ENCODE data around the gene ARAF. TPM values are rescaled to one million over a fixed set of nuclear protein-coding genes. Genes with fewer than 3 reads are reported as not detected.

Gene ARAF
- total RNA-seq, 1 donor from 2014 or later, result 90.1 TPM

GRCh38 chrX:47573341-47574075, 12.5 kb downstream of the ARAF start:
- no peaks in the 10 kb centered on the region for H3K27me3 ChIP-seq (ENCODE audit: low read depth)
- H3K9me3 ChIP-seq, result no peaks in the 10 kb centered on the region
- intact Hi-C loops (cut with DNase I), result no loop called here
- H3K4me1 ChIP-seq, result peaks cover 3% of the 10 kb centered on the region
- H3K4me3 ChIP-seq, result peak overlapping the region; percentile 27
- TF ChIP-seq CTCF (IDR thresholded peaks at IDR 0.05), result no peak
- peak overlapping the region; percentile 60 for H3K27ac ChIP-seq
- ATAC-seq (peak; percentile 8 to 38), DNase-seq (no peak)
- peaks cover 30% of the 10 kb centered on the region for H3K36me3 ChIP-seq

- peaks cover 24% of the 10 kb centered on the region for H3K36me3 ChIP-seq
- H3K4me1 ChIP-seq, result peaks cover 9% of the 10 kb centered on the region
- ATAC-seq, result peak; percentile 13 to 42
- intact Hi-C loops (cut with DNase I), result no loop called here
- no peak for DNase-seq
- H3K4me3 ChIP-seq, result peak overlapping the region; percentile 27
- no peaks in the 10 kb centered on the region for H3K9me3 ChIP-seq
- TF ChIP-seq CTCF (IDR thresholded peaks at IDR 0.05), result no peak
- H3K27ac ChIP-seq, result peak overlapping the region; percentile 60
- H3K27me3 ChIP-seq (ENCODE audit: low read depth), result no peaks in the 10 kb centered on the region
Measured at GRCh38 chrX:47574076-47574546, 13.1 kb downstream of the ARAF start.

DNA sequence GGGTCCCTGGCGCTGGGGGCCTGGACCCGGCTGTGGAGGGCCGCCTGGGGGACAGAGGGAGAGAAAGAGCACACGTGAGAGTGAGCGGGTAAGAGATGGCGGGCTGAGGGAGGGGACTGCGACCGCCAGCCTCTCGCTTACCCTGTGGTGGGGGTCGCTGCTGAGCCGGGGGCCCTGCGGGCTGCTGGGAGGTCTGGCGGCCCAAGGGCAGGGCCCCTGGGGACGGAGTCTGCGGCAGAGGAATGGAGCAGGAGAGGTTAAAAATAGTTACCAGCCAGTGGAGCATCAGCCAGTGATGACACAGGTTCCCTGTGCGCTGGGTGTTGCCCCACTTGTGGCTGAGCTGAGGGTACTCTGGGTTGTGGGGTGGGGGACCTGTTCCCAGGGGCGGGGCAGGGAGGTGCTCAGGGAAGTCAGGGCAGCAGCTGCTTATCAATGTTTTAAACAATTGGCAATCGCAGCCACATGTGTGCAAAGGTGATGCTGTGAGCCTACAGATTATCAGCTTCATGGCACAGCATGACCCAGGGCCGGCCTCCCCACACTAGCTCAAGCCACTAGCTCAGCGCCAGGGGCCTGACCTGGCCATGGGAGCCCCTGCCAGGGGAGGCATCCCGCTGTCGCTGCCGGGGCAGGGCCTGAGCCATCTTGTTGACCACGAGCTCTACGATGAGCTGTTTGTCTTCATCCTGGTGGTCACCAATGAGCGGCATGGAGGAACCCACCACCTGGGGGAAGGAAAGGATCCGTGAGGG, 13.7 kb downstream of the ARAF start:
- ATAC-seq (no peak), DNase-seq (no peak)
- peak overlapping the region; percentile 27 for H3K4me3 ChIP-seq
- H3K9me3 ChIP-seq, result no peaks in the 10 kb centered on the region
- no peak for TF ChIP-seq CTCF (IDR thresholded peaks at IDR 0.05)
- H3K27ac ChIP-seq, result peak overlapping the region; percentile 60
- peaks cover 17% of the 10 kb centered on the region for H3K36me3 ChIP-seq
- H3K27me3 ChIP-seq (ENCODE audit: low read depth), result no peaks in the 10 kb centered on the region
- H3K4me1 ChIP-seq, result peaks cover 13% of the 10 kb centered on the region
- intact Hi-C loops (cut with DNase I), result no loop called here

- no peak for DNase-seq
- intact Hi-C loops (cut with DNase I), result no loop called here
- Histone ChIP-seq H3K4me1 (peaks cover 15% of the 10 kb centered on the region), H3K27me3 (ENCODE audit: low read depth) (no peaks in the 10 kb centered on the region), H3K27ac (no peak overlapping the region), H3K9me3 (no peaks in the 10 kb centered on the region), H3K36me3 (peaks cover 7% of the 10 kb centered on the region), H3K4me3 (no peak overlapping the region)
- no peak for ATAC-seq
- no peak for TF ChIP-seq CTCF (IDR thresholded peaks at IDR 0.05)
Measured at GRCh38 chrX:47576021-47576898, 15.3 kb downstream of the ARAF start.

- Histone ChIP-seq H3K4me1 (peaks cover 21% of the 10 kb centered on the region), H3K4me3 (no peak overlapping the region), H3K27me3 (ENCODE audit: low read depth) (no peaks in the 10 kb centered on the region), H3K9me3 (no peaks in the 10 kb centered on the region), H3K27ac (no peak overlapping the region), H3K36me3 (no peaks in the 10 kb centered on the region)
- intact Hi-C loops (cut with DNase I), result no loop called here
- ATAC-seq (no peak), DNase-seq (no peak)
- no peak for TF ChIP-seq CTCF (IDR thresholded peaks at IDR 0.05)
Measured at GRCh38 chrX:47577424-47577823, 16.4 kb downstream of the ARAF start.
